Dermis microvascular lymphatic vessel endothelial cell (primary cell): Measurements from ENCODE around the gene CCDC183. TPM values are rescaled to one million over a fixed set of nuclear protein-coding genes. Genes with fewer than 3 reads are reported as not detected.
"Not testable (repeated sequence)": the region's sequence is repeated elsewhere in the genome, so short reads cannot be mapped to it uniquely, and the experiment has no call there.

Source experiments
- DNase-seq, 2 donors: peaks; one replicate each; pipeline versions ENCODE4 v3.0.0 to v3.0.0-alpha.2; 2010; ENCODE audit warnings: low read depth in 2 of 2
- total RNA-seq: library from RNA; depleted of rRNA; stranded (reverse); fragments of >200 nt; gene quantifications from 2 replicates; pipeline ENCODE4 v1.2.1, GENCODE V29; 2014

CCDC183 gene
- total RNA-seq, 1 donor from 2014 or later = 0.26 TPM

GRCh38 chr9:136799854-136800657, 3.9 kb downstream of the CCDC183 start:
- DNase-seq = peak; percentile 11 to 69

GRCh38 chr9:136802321-136802720, 6.2 kb downstream of the CCDC183 start:
- no peak for DNase-seq

- not testable (repeated sequence) for DNase-seq
Observed at GRCh38 chr9:136803009-136803550, 6.9 kb downstream of the CCDC183 start.

- DNase-seq = no peak
Observed at GRCh38 chr9:136803551-136804508, 7.7 kb downstream of the CCDC183 start.

- DNase-seq = no peak
Observed at GRCh38 chr9:136804509-136805206, 8.5 kb downstream of the CCDC183 start.

- no peak for DNase-seq
Observed at GRCh38 chr9:136805207-136805740, 9.1 kb downstream of the CCDC183 start.

GRCh38 chr9:136806067-136806466, 9.9 kb downstream of the CCDC183 start:
- DNase-seq = no peak

GRCh38 chr9:136806631-136807201, 10.6 kb downstream of the CCDC183 start:
- DNase-seq = no peak

GRCh38 chr9:136807281-136808074, 11.3 kb downstream of the CCDC183 start, which contains the start of gene RABL6:
Gene RABL6, plus strand, starts transcription at chr9:136807948. Its CDS starts 249 bp downstream, at chr9:136808197.
- DNase-seq = peak; percentile 40 to 80

- DNase-seq = peak in 1 of 2 donors; percentile 38
Observed at GRCh38 chr9:136808075-136808805, 12.1 kb downstream of the CCDC183 start.

GRCh38 chr9:136808806-136809158, 12.6 kb downstream of the CCDC183 start:
- DNase-seq = peak in 1 of 2 donors; percentile 32

- no peak for DNase-seq
Observed at GRCh38 chr9:136814725-136815421, 18.7 kb downstream of the CCDC183 start.

GRCh38 chr9:136815422-136815782, 19.3 kb downstream of the CCDC183 start:
- no peak for DNase-seq

- peak in 1 of 2 donors; percentile 35 for DNase-seq
Observed at GRCh38 chr9:136820971-136821825, 25.1 kb downstream of the CCDC183 start.

GRCh38 chr9:136821826-136822544, 25.8 kb downstream of the CCDC183 start:
- no peak for DNase-seq

GRCh38 chr9:136823136-136824046, 27.3 kb downstream of the CCDC183 start:
- DNase-seq = no peak
